Neural progenitor cell (in vitro differentiated cells): ENCODE results near the gene TNIK. TPM values are rescaled to one million over a fixed set of nuclear protein-coding genes. Genes with fewer than 3 reads are reported as not detected.

Experiments used
- DNase-seq: peaks from one replicate; pipeline ENCODE4 v3.0.0-alpha.2; 2016; ENCODE audit warnings: low spot score
- H2AFZ ChIP-seq: fragments of 200-600 bp; sonication (generic); replicated peaks from 2 replicates; pipeline ENCODE4 v1.6.1; 2016; ENCODE audit warnings: antibody characterized with exemption
- H3F3A ChIP-seq: fragments of 200-600 bp; sonication (generic); 2 replicates; pipeline ENCODE4 v1.6.1; 2016; ENCODE audit warnings: antibody characterized with exemption, low read depth
- H3K27ac ChIP-seq: fragments of 200-600 bp; sonication (generic); 2 replicates; pipeline ENCODE4 v1.5.1; 2016; ENCODE audit warnings: mild to moderate bottlenecking
- H3K27me3 ChIP-seq: fragments of 200-600 bp; sonication (generic); 2 replicates; pipeline ENCODE4 v1.6.1; 2016; ENCODE audit warnings: mild to moderate bottlenecking, moderate library complexity
- H3K36me3 ChIP-seq: fragments of 200-600 bp; sonication (generic); 2 replicates; pipeline ENCODE4 v1.5.1; 2016
- H3K4me1 ChIP-seq: fragments of 200-600 bp; sonication (generic); 2 replicates; pipeline ENCODE4 v1.6.1; 2016; ENCODE audit warnings: mixed run types
- H3K4me2 ChIP-seq: fragments of 200-600 bp; sonication (generic); 2 replicates; pipeline ENCODE4 v1.6.1; 2016
- H3K4me3 ChIP-seq: fragments of 200-600 bp; sonication (generic); 2 replicates; pipeline ENCODE4 v1.5.1; 2016
- H3K79me2 ChIP-seq: fragments of 200-600 bp; sonication (generic); 2 replicates; pipeline ENCODE4 v1.6.1; 2016; ENCODE audit warnings: low read depth
- H3K9ac ChIP-seq: fragments of 200-600 bp; sonication (generic); 2 replicates; pipeline ENCODE4 v1.6.1; 2016
- H3K9me3 ChIP-seq: fragments of 200-600 bp; sonication (generic); 2 replicates; pipeline ENCODE4 v1.5.1; 2016; ENCODE audit warnings: low read depth
- H4K20me1 ChIP-seq: fragments of 200-600 bp; sonication (generic); 2 replicates; pipeline ENCODE4 v1.6.1; 2016; ENCODE audit warnings: low read depth
- H3K27ac Mint-ChIP-seq: 3 replicates; pipeline ENCODE4 v1.8.0; 2021; ENCODE audit warnings: mixed read lengths
- H3K27me3 Mint-ChIP-seq: 2 replicates; pipeline ENCODE4 v1.8.0; 2022; ENCODE audit warnings: low read depth, mild to moderate bottlenecking, inconsistent platforms, moderate library complexity, mixed read lengths; ENCODE audit not compliant: insufficient read depth
- H3K36me3 Mint-ChIP-seq: 3 replicates; pipeline ENCODE4 v1.8.0; 2021; ENCODE audit warnings: mixed read lengths
- H3K4me1 Mint-ChIP-seq: 3 replicates; pipeline ENCODE4 v1.8.0; 2021; ENCODE audit warnings: mixed read lengths
- H3K4me3 Mint-ChIP-seq: 3 replicates; pipeline ENCODE4 v1.8.0; 2021; ENCODE audit warnings: mild to moderate bottlenecking, moderate library complexity, mixed read lengths
- H3K9me3 Mint-ChIP-seq: 3 replicates; pipeline ENCODE4 v1.8.0; 2020; ENCODE audit warnings: mixed read lengths
- CTCF ChIP-seq: fragments of 200-600 bp; sonication (generic); IDR thresholded peaks from 2 replicates; pipeline ENCODE4 v1.5.1; 2017; ENCODE audit warnings: antibody characterized with exemption, mild to moderate bottlenecking
- EZH2 ChIP-seq: fragments of 200-600 bp; sonication (generic); IDR thresholded peaks from 2 replicates; pipeline ENCODE4 v1.6.1; 2017; ENCODE audit warnings: antibody characterized with exemption, mild to moderate bottlenecking, moderate library complexity
- EZH2phosphoT487 ChIP-seq: fragments of 200-600 bp; sonication (generic); IDR thresholded peaks from 2 replicates; pipeline ENCODE4 v1.6.1; 2017; ENCODE audit warnings: antibody characterized with exemption
- total RNA-seq: library from RNA; depleted of rRNA; stranded (reverse); fragments of >200 nt; gene quantifications from 2 replicates; pipeline ENCODE4 v1.2.3, GENCODE V29; 2015; ENCODE audit warnings: low replicate concordance

The TNIK gene
- total RNA-seq, 1 donor from 2014 or later, result 3.0 TPM

DNA sequence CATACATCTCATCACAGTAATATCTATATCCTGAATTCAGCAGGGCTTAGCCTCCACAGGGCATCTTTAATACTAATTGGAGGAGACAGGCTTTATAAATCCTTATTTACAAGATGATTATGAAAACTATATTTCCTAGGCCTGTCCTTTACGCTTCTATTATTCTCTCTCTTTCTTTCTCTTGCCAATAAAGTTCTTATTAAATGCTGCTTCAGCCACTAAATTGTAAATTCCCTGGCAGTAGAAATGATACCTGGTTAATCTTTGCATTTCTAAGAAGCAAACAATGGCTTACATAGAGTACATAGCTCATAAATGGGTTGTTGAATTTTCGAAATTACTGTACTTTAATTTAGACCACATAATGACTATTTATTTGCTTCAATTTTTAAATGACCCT is 43.5 kb downstream of the TNIK start:
- no peaks in the 10 kb centered on the region for H3F3A ChIP-seq
- H3K4me3 Mint-ChIP-seq, result no peak overlapping the region
- no peak overlapping the region for H2AFZ ChIP-seq
- H3K27me3 ChIP-seq, result no peaks in the 10 kb centered on the region
- no peaks in the 10 kb centered on the region for H3K36me3 Mint-ChIP-seq
- H3K27ac Mint-ChIP-seq, result no peak overlapping the region
- no peaks in the 10 kb centered on the region for H3K9me3 Mint-ChIP-seq
- no peaks in the 10 kb centered on the region for H3K9me3 ChIP-seq
- no peaks in the 10 kb centered on the region for H3K27me3 Mint-ChIP-seq
- H3K36me3 ChIP-seq, result no peaks in the 10 kb centered on the region
- DNase-seq, result no peak
- no peaks in the 10 kb centered on the region for H3K4me1 ChIP-seq
- no peak for TF ChIP-seq EZH2
- no peak for TF ChIP-seq EZH2phosphoT487
- no peak for TF ChIP-seq CTCF
- H3K79me2 ChIP-seq, result no peaks in the 10 kb centered on the region
- no peak overlapping the region for H3K9ac ChIP-seq
- H3K4me3 ChIP-seq, result no peak overlapping the region
- H3K4me2 ChIP-seq, result no peak overlapping the region
- H4K20me1 ChIP-seq, result no peaks in the 10 kb centered on the region
- H3K4me1 Mint-ChIP-seq, result peaks cover 9% of the 10 kb centered on the region
- no peak overlapping the region for H3K27ac ChIP-seq

DNA sequence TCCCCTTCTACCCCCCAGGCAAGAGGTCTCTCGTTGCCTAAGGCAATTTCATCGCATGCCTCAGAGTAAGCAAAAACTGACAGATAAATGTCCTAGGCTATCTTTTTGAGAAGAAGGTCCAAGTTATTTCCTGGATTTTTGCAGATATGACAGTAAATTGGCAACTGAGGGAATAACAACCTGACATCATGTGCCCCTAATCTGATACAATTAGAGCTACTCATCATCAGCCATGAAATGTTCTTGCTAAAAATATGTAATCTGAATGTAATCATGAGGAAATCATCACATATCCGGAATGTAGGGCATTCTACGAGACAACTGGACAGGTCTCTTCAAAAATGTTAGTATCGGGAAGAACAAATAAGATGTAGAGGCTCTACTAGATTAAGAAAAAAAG is 44.1 kb downstream of the TNIK start:
- Mint-ChIP-seq H3K9me3 (no peaks in the 10 kb centered on the region), H3K4me1 (peaks cover 9% of the 10 kb centered on the region), H3K27ac (no peak overlapping the region), H3K27me3 (no peaks in the 10 kb centered on the region), H3K36me3 (no peaks in the 10 kb centered on the region), H3K4me3 (no peak overlapping the region)
- Histone ChIP-seq H3K9ac (no peak overlapping the region), H3F3A (no peaks in the 10 kb centered on the region), H4K20me1 (no peaks in the 10 kb centered on the region), H3K27me3 (no peaks in the 10 kb centered on the region), H3K27ac (no peak overlapping the region), H3K4me3 (no peak overlapping the region), H2AFZ (no peak overlapping the region), H3K79me2 (no peaks in the 10 kb centered on the region), H3K4me1 (no peaks in the 10 kb centered on the region), H3K9me3 (no peaks in the 10 kb centered on the region), H3K36me3 (no peaks in the 10 kb centered on the region), H3K4me2 (no peak overlapping the region)
- DNase-seq, result no peak
- TF ChIP-seq CTCF (no peak), EZH2 (no peak), EZH2phosphoT487 (no peak)

DNA sequence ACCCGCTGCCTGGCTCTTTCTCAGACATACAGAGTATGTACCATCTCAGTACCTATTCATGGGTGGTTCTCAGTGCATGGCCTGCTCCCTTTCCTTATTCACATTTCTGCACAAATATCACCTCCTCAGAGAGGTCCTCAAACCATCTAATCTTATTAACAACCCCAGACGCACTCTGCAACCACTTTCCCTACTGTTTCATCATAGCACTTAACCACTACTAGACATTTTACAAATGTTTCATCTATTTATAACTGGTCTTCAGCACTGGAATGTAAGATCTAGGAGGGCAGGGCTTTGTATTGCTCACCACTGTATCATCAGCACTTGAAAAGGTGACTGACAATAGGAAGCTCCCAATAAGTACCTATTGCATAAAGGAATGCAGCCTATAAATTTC is 45.1 kb downstream of the TNIK start:
- H3K4me1 ChIP-seq, result no peaks in the 10 kb centered on the region
- H3K27ac ChIP-seq, result no peak overlapping the region
- DNase-seq, result no peak
- no peaks in the 10 kb centered on the region for H3K27me3 Mint-ChIP-seq
- no peaks in the 10 kb centered on the region for H4K20me1 ChIP-seq
- H3K79me2 ChIP-seq, result no peaks in the 10 kb centered on the region
- H3K27me3 ChIP-seq, result no peaks in the 10 kb centered on the region
- H3K9me3 ChIP-seq, result no peaks in the 10 kb centered on the region
- H3K36me3 Mint-ChIP-seq, result no peaks in the 10 kb centered on the region
- peak overlapping the region; percentile 7 for H3K27ac Mint-ChIP-seq
- H3K4me3 Mint-ChIP-seq, result no peak overlapping the region
- no peaks in the 10 kb centered on the region for H3K9me3 Mint-ChIP-seq
- H3K36me3 ChIP-seq, result no peaks in the 10 kb centered on the region
- H2AFZ ChIP-seq, result no peak overlapping the region
- no peaks in the 10 kb centered on the region for H3F3A ChIP-seq
- H3K4me2 ChIP-seq, result no peak overlapping the region
- H3K4me1 Mint-ChIP-seq, result peaks cover 9% of the 10 kb centered on the region
- H3K4me3 ChIP-seq, result no peak overlapping the region
- TF ChIP-seq EZH2phosphoT487 (no peak), CTCF (no peak), EZH2 (no peak)
- H3K9ac ChIP-seq, result no peak overlapping the region
